HepG2 (cell line): ENCODE measurements around the gene TNRC18. TPM values are rescaled to one million over a fixed set of nuclear protein-coding genes. Genes with fewer than 3 reads are reported as not detected.

ENCODE experiments used
- ETV6 ChIP-seq: sonication (generic); formaldehyde crosslinking; conservative IDR thresholded peaks from 2 replicates; pipeline ENCODE4 v1.4.0; 2020; ENCODE audit warnings: missing genetic modification reagents
- FIP1L1 ChIP-seq: fragments of 200-400 bp; formaldehyde crosslinking; IDR thresholded peaks from 2 replicates; pipeline ENCODE4 v1.6.1; 2018; ENCODE audit warnings: low read depth, mild to moderate bottlenecking, low read length, moderate library complexity, borderline replicate concordance; ENCODE audit not compliant: insufficient read depth
- FOXJ3 ChIP-seq: sonication (generic); formaldehyde crosslinking; IDR thresholded peaks from 2 replicates; pipeline ENCODE4 v1.4.0; 2020; ENCODE audit warnings: missing genetic modification reagents, mild to moderate bottlenecking, borderline replicate concordance
- HDAC1 ChIP-seq: sonication (generic); formaldehyde crosslinking; IDR thresholded peaks from 2 replicates; pipeline ENCODE4 v1.5.1; 2020; ENCODE audit warnings: mild to moderate bottlenecking, missing genetic modification reagents
- MEF2D ChIP-seq: sonication (generic); formaldehyde crosslinking; IDR thresholded peaks from 2 replicates; pipeline ENCODE4 v1.5.1; 2020; ENCODE audit warnings: mild to moderate bottlenecking, missing genetic modification reagents
- MXD4 ChIP-seq: IDR thresholded peaks from 2 replicates; pipeline ENCODE4 v1.6.1; 2016; ENCODE audit warnings: mild to moderate bottlenecking, missing biosample characterization, missing genetic modification reagents
- NCOA2 ChIP-seq: sonication (generic); formaldehyde crosslinking; IDR thresholded peaks from 2 replicates; pipeline ENCODE4 v1.8.0; 2022; ENCODE audit warnings: inconsistent platforms
- NR2F2 ChIP-seq: IDR thresholded peaks from 2 replicates; pipeline ENCODE4 v1.6.1; 2012; ENCODE audit warnings: low read depth, inconsistent platforms, borderline replicate concordance
- SOX6 ChIP-seq, 2 experiments: fragments of 450-650 bp in 1 of 2; sonication (generic) in 1 of 2; formaldehyde crosslinking in 1 of 2; IDR thresholded peaks; 2 replicates each; pipeline versions ENCODE4 v1.4.0 to v1.6.1; 2017 to 2020; ENCODE audit warnings: antibody characterized with exemption in 1 of 2, mild to moderate bottlenecking in 1 of 2, missing genetic modification reagents in 1 of 2
- SP4 ChIP-seq: sonication (generic); formaldehyde crosslinking; IDR thresholded peaks from 2 replicates; pipeline ENCODE4 v1.8.1; 2023; ENCODE audit warnings: mild to moderate bottlenecking, missing genetic modification reagents
- STAG1 ChIP-seq: sonication (generic); formaldehyde crosslinking; IDR thresholded peaks from 2 replicates; pipeline ENCODE4 v1.4.0; 2020; ENCODE audit warnings: missing genetic modification reagents
- WIZ ChIP-seq: sonication (generic); formaldehyde crosslinking; IDR thresholded peaks from 2 replicates; pipeline ENCODE4 v1.5.1; 2020; ENCODE audit warnings: mild to moderate bottlenecking, missing genetic modification reagents
- ZBTB42 ChIP-seq: sonication (generic); formaldehyde crosslinking; IDR thresholded peaks from 2 replicates; pipeline ENCODE4 v1.5.0; 2020; ENCODE audit warnings: mild to moderate bottlenecking, missing genetic modification reagents
- ZNF530 ChIP-seq: sonication (generic); formaldehyde crosslinking; IDR thresholded peaks from 2 replicates; pipeline ENCODE4 v1.5.0; 2020; ENCODE audit warnings: low read depth, mild to moderate bottlenecking, missing genetic modification reagents
- ZNF597 ChIP-seq: sonication (generic); formaldehyde crosslinking; IDR thresholded peaks from 2 replicates; pipeline ENCODE4 v1.5.0; 2020; ENCODE audit warnings: missing genetic modification reagents
- ZNF639 ChIP-seq: conservative IDR thresholded peaks from 2 replicates; pipeline ENCODE4 v1.6.1; 2018; ENCODE audit warnings: missing genetic modification reagents
- ZNF704 ChIP-seq: sonication (generic); formaldehyde crosslinking; IDR thresholded peaks from 2 replicates; pipeline ENCODE4 v1.8.1; 2023; ENCODE audit warnings: mild to moderate bottlenecking, inconsistent platforms, moderate library complexity, missing genetic modification reagents, borderline replicate concordance
- ZNF746 ChIP-seq: sonication (generic); formaldehyde crosslinking; IDR thresholded peaks from 2 replicates; pipeline ENCODE4 v1.8.0; 2022; ENCODE audit warnings: mild to moderate bottlenecking, missing genetic modification reagents
- ZNF879 ChIP-seq: sonication (generic); formaldehyde crosslinking; IDR thresholded peaks from 2 replicates; pipeline ENCODE4 v1.8.1; 2023; ENCODE audit warnings: missing genetic modification reagents
- ZSCAN25 ChIP-seq: sonication (generic); formaldehyde crosslinking; IDR thresholded peaks from 2 replicates; pipeline ENCODE4 v1.8.0; 2022; ENCODE audit warnings: mild to moderate bottlenecking, missing genetic modification reagents
- polyA plus RNA-seq, 8 experiments: library from polyadenylated mRNA; depleted of rRNA in 3 of 8; stranded (reverse) in 7 of 8; unstranded in 1 of 8; fragments of >200 nt; fragmentation: Illumina TruSeq in 4 of 8; extraction: Trizol in 4 of 8; gene quantifications; 2 replicates each; pipeline versions ENCODE4 v1.2.1 to v1.2.3, GENCODE V29; 2011 to 2016; ENCODE audit warnings: low read depth in 4 of 8, missing spikeins in 1 of 8, mixed read lengths in 1 of 8; ENCODE audit not compliant: insufficient read depth in 1 of 8
- total RNA-seq, 5 experiments: library from RNA; depleted of rRNA; stranded (reverse); fragments of >200 nt; fragmentation: Illumina TruSeq; extraction: Trizol; gene quantifications; 2 replicates each; pipeline ENCODE4 v1.2.3, GENCODE V29; 2016; ENCODE audit warnings: low read depth in 1 of 5
- TF ChIP-seq, protein P1 (sequence below): sonication (generic); formaldehyde crosslinking; IDR thresholded peaks from 2 replicates; pipeline ENCODE4 v1.5.1; 2020; ENCODE audit warnings: missing genetic modification reagents, mild to moderate bottlenecking, borderline replicate concordance
- TF ChIP-seq, protein P2 (sequence below): fragments of 450-650 bp; IDR thresholded peaks from 2 replicates; pipeline ENCODE4 v1.6.1; 2016
- TF ChIP-seq, protein P3 (sequence below): sonication (generic); formaldehyde crosslinking; IDR thresholded peaks from 2 replicates; pipeline ENCODE4 v1.9.0; 2021; ENCODE audit warnings: missing genetic modification reagents, borderline replicate concordance

The TNRC18 gene
- total and polyA plus RNA-seq, 2 of the 13 experiments (the other 11 are each of a cell fraction or from before 2014, with no cell fraction given) = 11.7 to 17.4 TPM

DNA sequence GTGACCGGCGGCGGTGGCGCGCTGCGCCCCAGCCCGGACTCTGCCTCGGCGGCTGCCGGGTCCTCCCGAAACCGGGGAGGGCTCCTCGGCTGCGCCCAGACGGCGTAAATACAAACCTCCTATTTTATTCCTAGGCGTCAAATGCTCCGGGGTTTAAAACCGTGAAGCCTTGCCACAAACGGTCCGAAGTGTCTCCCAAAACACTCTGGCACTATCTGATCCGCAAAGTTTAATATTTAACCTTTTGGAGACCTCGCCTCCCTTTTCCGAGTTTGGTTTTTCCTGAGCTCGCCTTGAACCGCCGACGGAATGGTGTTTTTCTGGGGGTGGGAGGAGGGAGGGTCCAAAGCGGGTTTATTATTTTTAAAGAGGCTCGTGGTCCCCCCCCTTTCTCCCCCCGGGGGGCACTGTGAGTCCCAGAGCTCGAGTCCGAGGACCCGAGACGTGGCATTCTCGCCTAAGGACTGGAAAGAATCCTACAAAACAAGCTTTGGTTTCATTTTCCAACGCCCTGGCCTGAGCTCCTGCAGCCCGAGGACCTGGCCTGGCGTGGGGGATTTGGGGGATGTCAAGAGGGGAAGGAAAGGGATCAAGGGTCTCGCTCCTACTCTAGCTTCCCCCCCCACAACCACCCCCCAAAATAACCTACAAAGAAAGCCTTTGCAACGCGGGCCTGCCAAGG lies 1.8 kb downstream of the TNRC18 start (continued):
- TF ChIP-seq ZNF530 (no peak), MEF2D (CRISPR knock-in tag) (no peak), SP4 (no peak), ZNF879 (CRISPR knock-in tag) (no peak), ZNF746 (CRISPR knock-in tag) (peak; percentile 95), NCOA2 (CRISPR knock-in tag) (peak; percentile 59; the same call in 1 of the 2 replicates), STAG1 (CRISPR knock-in tag) (no peak), FOXJ3 (CRISPR knock-in tag) (peak; percentile 50; the same call in 1 of the 2 replicates), ZNF597 (CRISPR knock-in tag) (no peak), ZNF639 (CRISPR knock-in tag) (0 out of 2 replicates have a peak, but pooled peaks have one; percentile 36), MXD4 (peak; percentile 34; the same call in 1 of the 2 replicates), ZBTB42 (CRISPR knock-in tag) (no peak), ETV6 (CRISPR knock-in tag) (no peak), HDAC1 (peak; percentile 77; the same call in 1 of the 2 replicates), ZSCAN25 (CRISPR knock-in tag) (no peak), WIZ (CRISPR knock-in tag) (no peak), SOX6 (IDR thresholded peaks at IDR 0.05) (no peak), SOX6 (CRISPR knock-in tag; IDR thresholded peaks at IDR 0.05) (peak; percentile 76), FIP1L1 (0 out of 2 replicates have a peak, but pooled peaks have one; percentile 37), ZNF704 (CRISPR knock-in tag) (no peak), NR2F2 (no peak)
- TF ChIP-seq, protein P1, sequence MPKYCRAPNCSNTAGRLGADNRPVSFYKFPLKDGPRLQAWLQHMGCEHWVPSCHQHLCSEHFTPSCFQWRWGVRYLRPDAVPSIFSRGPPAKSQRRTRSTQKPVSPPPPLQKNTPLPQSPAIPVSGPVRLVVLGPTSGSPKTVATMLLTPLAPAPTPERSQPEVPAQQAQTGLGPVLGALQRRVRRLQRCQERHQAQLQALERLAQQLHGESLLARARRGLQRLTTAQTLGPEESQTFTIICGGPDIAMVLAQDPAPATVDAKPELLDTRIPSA (CRISPR knock-in tag) = no peak
- TF ChIP-seq, protein P2, sequence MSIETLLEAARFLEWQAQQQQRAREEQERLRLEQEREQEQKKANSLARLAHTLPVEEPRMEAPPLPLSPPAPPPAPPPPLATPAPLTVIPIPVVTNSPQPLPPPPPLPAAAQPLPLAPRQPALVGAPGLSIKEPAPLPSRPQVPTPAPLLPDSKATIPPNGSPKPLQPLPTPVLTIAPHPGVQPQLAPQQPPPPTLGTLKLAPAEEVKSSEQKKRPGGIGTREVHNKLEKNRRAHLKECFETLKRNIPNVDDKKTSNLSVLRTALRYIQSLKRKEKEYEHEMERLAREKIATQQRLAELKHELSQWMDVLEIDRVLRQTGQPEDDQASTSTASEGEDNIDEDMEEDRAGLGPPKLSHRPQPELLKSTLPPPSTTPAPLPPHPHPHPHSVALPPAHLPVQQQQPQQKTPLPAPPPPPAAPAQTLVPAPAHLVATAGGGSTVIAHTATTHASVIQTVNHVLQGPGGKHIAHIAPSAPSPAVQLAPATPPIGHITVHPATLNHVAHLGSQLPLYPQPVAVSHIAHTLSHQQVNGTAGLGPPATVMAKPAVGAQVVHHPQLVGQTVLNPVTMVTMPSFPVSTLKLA = peak; percentile 2; the same call in 1 of the 2 replicates
- TF ChIP-seq, protein P3, sequence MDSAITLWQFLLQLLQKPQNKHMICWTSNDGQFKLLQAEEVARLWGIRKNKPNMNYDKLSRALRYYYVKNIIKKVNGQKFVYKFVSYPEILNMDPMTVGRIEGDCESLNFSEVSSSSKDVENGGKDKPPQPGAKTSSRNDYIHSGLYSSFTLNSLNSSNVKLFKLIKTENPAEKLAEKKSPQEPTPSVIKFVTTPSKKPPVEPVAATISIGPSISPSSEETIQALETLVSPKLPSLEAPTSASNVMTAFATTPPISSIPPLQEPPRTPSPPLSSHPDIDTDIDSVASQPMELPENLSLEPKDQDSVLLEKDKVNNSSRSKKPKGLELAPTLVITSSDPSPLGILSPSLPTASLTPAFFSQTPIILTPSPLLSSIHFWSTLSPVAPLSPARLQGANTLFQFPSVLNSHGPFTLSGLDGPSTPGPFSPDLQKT (CRISPR knock-in tag) = no peak
